ENCODE measurements around the gene UBL4A.

- TF ChIP-seq TAF1 (CRISPR knock-in tag; IDR thresholded peaks at IDR 0.05) (no peak), TP53 (CRISPR knock-in tag; conservative IDR thresholded peaks at IDR 0.05) (no peak), ZNF776 (CRISPR knock-in tag; IDR thresholded peaks at IDR 0.05) (no peak), ZNF232 (CRISPR knock-in tag; IDR thresholded peaks at IDR 0.05; ENCODE audit: borderline replicate concordance) (no peak), PHF21A (CRISPR knock-in tag; IDR thresholded peaks at IDR 0.05) (no peak)
These were observed 20.4 kb downstream of the UBL4A start for GRCh38 chrX:154466036-154466435.
